ENCODE results near the gene NTM. TPM values are rescaled to one million over a fixed set of nuclear protein-coding genes. Genes with fewer than 3 reads are reported as not detected.
A peak's percentile ranks its signal among the peaks of the same experiment; 100 is the strongest.

NTM gene
- total and polyA plus RNA-seq, 2 donors (not counting 3 experiments of a cell fraction or from before 2014, with no cell fraction given), result 1.00 to 1.1 TPM

DNA sequence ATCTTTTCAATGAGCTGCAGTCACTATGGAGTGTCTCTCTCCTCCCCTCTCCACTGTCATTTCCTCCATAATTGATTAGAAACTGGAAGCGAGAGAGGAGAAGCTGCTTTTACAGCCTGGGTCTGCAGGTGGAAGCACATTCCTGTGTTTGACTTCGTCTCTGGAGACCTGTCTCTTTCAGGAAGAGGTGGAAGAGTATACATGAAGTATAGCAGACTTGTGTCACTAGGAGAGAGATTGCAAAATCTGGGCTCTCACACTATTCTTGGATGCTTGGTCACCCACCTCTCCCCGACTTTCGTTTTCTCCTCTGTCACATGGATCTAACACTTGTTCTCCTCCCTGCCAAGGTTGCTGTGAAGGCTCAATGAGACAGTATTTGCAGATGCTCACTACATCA is 323.3 kb downstream of the NTM start:
- intact Hi-C loops (cut with micrococcal nuclease), result loop anchor here (1.0 to 2.0 kb wide), 4 partner anchors 218 to 434 kb away; no protein-coding TSS in a partner anchor
- CTCF ChIA-PET, result interaction anchor here (1.0 to 10.9 kb wide), 22 partner anchors 15 to 1370 kb away, joined by 3 to 263 read pairs (median 11); no protein-coding TSS in a partner anchor
- dilution Hi-C loops (cut with MboI; ENCODE audit: extremely low pct_ligation_motif_present, low sequenced_read_pairs), result no loop called here
- DNase-seq (ENCODE audit: low read depth, low spot score) (no peak), FAIRE-seq (no peak)
- Histone ChIP-seq H3K27me3 (ENCODE audit: control insufficient read depth in 2 of 2, insufficient read depth in 2 of 2, low read length in 2 of 2) (peaks cover 0 to 2% of the 10 kb centered on the region in 2 experiments), H3K9ac (replicated peaks; ENCODE audit: extremely low read depth, insufficient read depth, low read length) (no peak overlapping the region), H3K9me3 (replicated peaks; ENCODE audit: control insufficient read depth, insufficient read depth, low read length) (no peaks in the 10 kb centered on the region), H3K4me3 (replicated peaks in 1 of 3; ENCODE audit: insufficient read depth in 1 of 3, low read depth in 1 of 3, low read length in 3 of 3) (no peak overlapping the region), H3K4me2 (ENCODE audit: insufficient read depth, low read length) (no peak overlapping the region), H3K27ac (ENCODE audit: insufficient read depth, low read depth, low read length) (no peak overlapping the region), H2AFZ (ENCODE audit: low read depth, low read length) (no peak overlapping the region), H3K36me3 (ENCODE audit: control insufficient read depth in 2 of 2, extremely low read depth in 1 of 2, insufficient read depth in 2 of 2, low read length in 2 of 2) (no peaks in the 10 kb centered on the region), H3K9me1 (replicated peaks; ENCODE audit: control insufficient read depth, extremely low read depth, insufficient read depth, low read length) (no peaks in the 10 kb centered on the region), H3K4me1 (ENCODE audit: control insufficient read depth, extremely low read depth, insufficient read depth, low read length) (no peaks in the 10 kb centered on the region), H4K20me1 (replicated peaks; ENCODE audit: control insufficient read depth, extremely low read depth, insufficient read depth, low read length) (no peaks in the 10 kb centered on the region), H3K79me2 (ENCODE audit: control insufficient read depth, insufficient read depth, low read length) (no peaks in the 10 kb centered on the region)
- POLR2A ChIA-PET, result no interaction called here
- BruUV-seq (replicated peaks), result no TSS peak
- TF ChIP-seq GATA2 (IDR thresholded peaks at IDR 0.05; ENCODE audit: insufficient read depth, insufficient read length, low read depth, low read length), result no peak
- TF ChIP-seq POLR2A (IDR thresholded peaks at IDR 0.05; ENCODE audit: low read depth, low read length), result no peak
- TF ChIP-seq POLR2AphosphoS5 (IDR thresholded peaks at IDR 0.05; ENCODE audit: insufficient read depth, low read depth, low read length), result no peak

DNA sequence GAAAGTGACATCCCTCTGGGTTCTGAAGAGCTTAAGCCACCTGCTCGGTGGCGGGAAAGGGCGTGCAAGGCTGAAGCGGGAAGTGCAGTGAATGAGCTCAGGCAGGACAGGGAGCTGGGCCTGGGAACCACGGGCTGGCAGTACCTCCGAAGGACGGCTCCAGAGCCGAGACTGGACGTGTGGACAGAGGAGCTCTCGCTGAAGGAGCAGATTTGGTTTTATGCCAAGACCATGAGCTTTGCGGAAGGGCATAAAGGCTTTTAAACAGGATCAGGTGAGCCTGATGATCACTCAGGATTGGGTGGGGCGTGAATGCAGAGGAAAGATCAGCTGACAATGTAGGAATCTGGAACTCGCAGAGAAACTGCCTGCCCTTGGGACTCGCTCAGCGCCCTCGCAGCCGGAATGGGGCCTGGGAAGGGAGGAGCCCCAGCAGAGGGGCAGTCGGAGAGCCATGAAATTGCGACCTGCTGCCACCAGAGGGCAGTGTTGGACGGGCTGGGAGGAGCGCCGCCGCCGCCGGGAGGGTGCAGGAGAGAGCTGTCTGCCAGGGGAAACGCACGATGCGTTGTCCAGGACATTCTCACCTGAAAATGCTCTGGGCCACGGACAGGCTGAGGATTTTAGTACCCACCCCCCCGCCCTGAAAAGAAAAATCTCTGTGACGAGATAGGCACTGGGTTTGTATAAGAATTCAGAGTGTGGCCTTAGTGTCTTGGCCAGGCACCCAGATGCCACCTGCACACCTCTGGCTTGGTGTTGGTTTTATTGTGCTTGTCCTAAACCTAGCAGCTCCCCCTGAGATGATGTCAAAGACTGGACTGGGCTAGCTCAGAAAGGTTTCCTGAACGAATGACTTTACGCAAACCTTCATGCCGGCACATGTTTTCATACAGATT is 324.4 kb downstream of the NTM start:
- ChIA-PET POLR2A (no interaction called here), CTCF (interaction anchor here (0.5 to 10.9 kb wide), 64 partner anchors 10 to 1369 kb away, joined by 3 to 263 read pairs (median 5); partner anchors contain the start of gene SNX19)
- dilution Hi-C loops (cut with MboI; ENCODE audit: extremely low pct_ligation_motif_present, low sequenced_read_pairs) (no loop called here), intact Hi-C loops (cut with micrococcal nuclease) (loop anchor here (1.0 to 2.0 kb wide), 6 partner anchors 54 to 433 kb away; no protein-coding TSS in a partner anchor)
- H2AFZ ChIP-seq (ENCODE audit: low read depth, low read length), result peak overlapping the region; percentile 17
- H3K4me3 ChIP-seq (replicated peaks in 1 of 3; ENCODE audit: insufficient read depth in 1 of 3, low read depth in 1 of 3, low read length in 3 of 3), result no peak overlapping the region
- H3K27ac ChIP-seq (ENCODE audit: insufficient read depth, low read depth, low read length), result no peak overlapping the region
- H3K9me3 ChIP-seq (replicated peaks; ENCODE audit: control insufficient read depth, insufficient read depth, low read length), result no peaks in the 10 kb centered on the region
- BruUV-seq (replicated peaks), result no TSS peak
- peaks cover 0 to 2% of the 10 kb centered on the region in 2 experiments for H3K27me3 ChIP-seq (ENCODE audit: control insufficient read depth in 2 of 2, insufficient read depth in 2 of 2, low read length in 2 of 2)
- H3K9ac ChIP-seq (replicated peaks; ENCODE audit: extremely low read depth, insufficient read depth, low read length), result no peak overlapping the region
- H4K20me1 ChIP-seq (replicated peaks; ENCODE audit: control insufficient read depth, extremely low read depth, insufficient read depth, low read length), result no peaks in the 10 kb centered on the region
- peak overlapping the region; percentile 0 for H3K4me2 ChIP-seq (ENCODE audit: insufficient read depth, low read length)
- no peaks in the 10 kb centered on the region for H3K9me1 ChIP-seq (replicated peaks; ENCODE audit: control insufficient read depth, extremely low read depth, insufficient read depth, low read length)
- FAIRE-seq (peak; percentile 88), DNase-seq (ENCODE audit: low read depth, low spot score) (peak; percentile 75)
- no peaks in the 10 kb centered on the region for H3K79me2 ChIP-seq (ENCODE audit: control insufficient read depth, insufficient read depth, low read length)
- H3K36me3 ChIP-seq (ENCODE audit: control insufficient read depth in 2 of 2, extremely low read depth in 1 of 2, insufficient read depth in 2 of 2, low read length in 2 of 2), result no peaks in the 10 kb centered on the region
- no peak for TF ChIP-seq POLR2A (IDR thresholded peaks at IDR 0.05; ENCODE audit: low read depth, low read length)
- TF ChIP-seq, protein P1, sequence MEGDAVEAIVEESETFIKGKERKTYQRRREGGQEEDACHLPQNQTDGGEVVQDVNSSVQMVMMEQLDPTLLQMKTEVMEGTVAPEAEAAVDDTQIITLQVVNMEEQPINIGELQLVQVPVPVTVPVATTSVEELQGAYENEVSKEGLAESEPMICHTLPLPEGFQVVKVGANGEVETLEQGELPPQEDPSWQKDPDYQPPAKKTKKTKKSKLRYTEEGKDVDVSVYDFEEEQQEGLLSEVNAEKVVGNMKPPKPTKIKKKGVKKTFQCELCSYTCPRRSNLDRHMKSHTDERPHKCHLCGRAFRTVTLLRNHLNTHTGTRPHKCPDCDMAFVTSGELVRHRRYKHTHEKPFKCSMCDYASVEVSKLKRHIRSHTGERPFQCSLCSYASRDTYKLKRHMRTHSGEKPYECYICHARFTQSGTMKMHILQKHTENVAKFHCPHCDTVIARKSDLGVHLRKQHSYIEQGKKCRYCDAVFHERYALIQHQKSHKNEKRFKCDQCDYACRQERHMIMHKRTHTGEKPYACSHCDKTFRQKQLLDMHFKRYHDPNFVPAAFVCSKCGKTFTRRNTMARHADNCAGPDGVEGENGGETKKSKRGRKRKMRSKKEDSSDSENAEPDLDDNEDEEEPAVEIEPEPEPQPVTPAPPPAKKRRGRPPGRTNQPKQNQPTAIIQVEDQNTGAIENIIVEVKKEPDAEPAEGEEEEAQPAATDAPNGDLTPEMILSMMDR (IDR thresholded peaks at IDR 0.05; ENCODE audit: extremely low read depth in 1 of 2, insufficient read depth in 1 of 2, low read depth in 1 of 2, low read length in 2 of 2), result peak; percentile 92 to 97
- no peaks in the 10 kb centered on the region for H3K4me1 ChIP-seq (ENCODE audit: control insufficient read depth, extremely low read depth, insufficient read depth, low read length)

Data from endothelial cell of umbilical vein (primary cell).